ENCODE measurements around the gene DHRS13.
"Not testable (repeated sequence)": the region's sequence is repeated elsewhere in the genome, so short reads cannot be mapped to it uniquely, and the experiment has no call there.

The DHRS13 gene

DNA sequence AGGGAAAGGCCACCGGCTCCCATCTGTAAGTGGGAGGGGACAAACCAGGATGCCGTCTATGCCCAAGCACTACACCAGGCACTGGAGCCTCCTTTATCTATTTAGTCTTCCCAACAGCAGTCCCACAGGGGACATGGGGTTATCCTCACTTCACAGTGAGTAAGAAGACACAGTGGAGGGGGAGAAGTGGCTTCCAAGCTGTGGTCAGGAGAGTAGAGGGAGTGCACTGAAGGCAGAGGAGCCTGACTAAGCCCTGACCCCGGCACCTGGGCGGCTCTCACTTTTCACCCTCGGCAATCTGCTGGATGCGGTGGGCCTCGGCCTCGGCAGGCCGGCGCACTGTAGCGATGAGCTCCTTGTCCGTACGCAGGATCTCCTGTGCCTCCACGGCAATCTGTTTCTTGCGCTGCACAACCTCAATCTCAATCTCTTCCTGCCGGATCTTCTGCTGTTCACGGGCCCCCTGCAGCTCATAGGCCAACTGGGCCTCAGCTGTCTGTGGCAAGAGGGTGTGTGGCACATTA is 21.3 kb downstream of the DHRS13 start:
- peaks cover 62% of the 10 kb centered on the region for H3K36me3 ChIP-seq (ENCODE audit: insufficient read depth, insufficient read length, low read length)
- peaks cover 4% of the 10 kb centered on the region; the same call in 1 of the 2 replicates for H3K9me3 ChIP-seq (ENCODE audit: insufficient read depth, low read length)
- no peaks in the 10 kb centered on the region for H3K27me3 ChIP-seq (ENCODE audit: insufficient read depth, insufficient read length)
- DNase-seq (ENCODE audit: low read depth, low spot score), result no peak
- TF ChIP-seq ZNF274 (IDR thresholded peaks at IDR 0.05; ENCODE audit: low read depth, low read length) (no peak), SUZ12 (IDR thresholded peaks at IDR 0.05; ENCODE audit: extremely low read depth, insufficient read depth, insufficient read length) (no peak), YY1 (IDR thresholded peaks at IDR 0.05; ENCODE audit: insufficient read depth, insufficient read length) (no peak)
- no peak overlapping the region for H3K9ac ChIP-seq (ENCODE audit: insufficient read length, low read depth)
- H3K4me3 ChIP-seq (ENCODE audit: insufficient read length, low read depth), result no peak overlapping the region
- H3K4me1 ChIP-seq (ENCODE audit: insufficient read depth, insufficient read length), result peaks cover 5% of the 10 kb centered on the region

- peaks cover 4% of the 10 kb centered on the region for H3K4me1 ChIP-seq (ENCODE audit: insufficient read depth, insufficient read length)
- no peak overlapping the region for H3K4me3 ChIP-seq (ENCODE audit: insufficient read length, low read depth)
- peaks cover 4% of the 10 kb centered on the region; the same call in 1 of the 2 replicates for H3K9me3 ChIP-seq (ENCODE audit: insufficient read depth, low read length)
- DNase-seq (ENCODE audit: low read depth, low spot score), result no peak
- no peak overlapping the region for H3K9ac ChIP-seq (ENCODE audit: insufficient read length, low read depth)
- TF ChIP-seq ZNF274 (IDR thresholded peaks at IDR 0.05; ENCODE audit: low read depth, low read length) (no peak), YY1 (IDR thresholded peaks at IDR 0.05; ENCODE audit: insufficient read depth, insufficient read length) (no peak), SUZ12 (IDR thresholded peaks at IDR 0.05; ENCODE audit: extremely low read depth, insufficient read depth, insufficient read length) (no peak)
- H3K27me3 ChIP-seq (ENCODE audit: insufficient read depth, insufficient read length), result no peaks in the 10 kb centered on the region
- H3K36me3 ChIP-seq (ENCODE audit: insufficient read depth, insufficient read length, low read length), result peaks cover 62% of the 10 kb centered on the region
Observed at GRCh38 chr17:28880572-28880945, 22.3 kb downstream of the DHRS13 start.

DNA sequence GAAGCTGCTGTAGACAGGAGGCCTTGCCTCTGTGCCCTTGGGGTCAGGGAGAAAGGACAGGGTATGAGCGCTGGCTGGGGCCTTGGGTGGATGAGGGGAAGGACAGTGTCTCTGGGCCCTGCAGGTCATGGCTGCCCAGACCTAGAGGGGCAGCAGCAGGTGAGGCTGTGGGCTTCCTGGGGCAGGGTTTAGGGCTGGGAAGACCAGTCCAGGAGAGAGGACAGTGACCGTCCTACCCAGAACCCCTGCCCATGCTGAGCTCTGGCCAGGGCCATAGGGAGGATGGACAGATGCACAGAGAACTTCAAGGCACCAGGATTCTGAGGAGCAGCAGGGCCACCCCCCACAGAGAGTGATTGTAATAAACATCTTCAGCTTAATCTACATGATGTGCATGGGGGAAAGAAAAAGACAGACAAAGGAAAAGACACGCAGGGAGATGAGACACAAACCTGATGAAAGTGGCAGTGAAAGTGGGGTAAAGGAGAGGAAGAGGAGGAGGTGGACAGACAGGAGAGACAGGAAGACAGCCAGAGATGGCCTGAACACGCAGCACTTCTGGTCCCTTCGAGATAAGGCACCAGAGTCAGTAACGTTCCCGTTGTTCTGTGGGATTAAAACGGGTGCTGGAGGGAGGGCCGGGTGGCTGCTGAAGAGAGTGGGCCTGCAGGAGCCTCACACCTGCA is 22.9 kb downstream of the DHRS13 start:
- DNase-seq (ENCODE audit: low read depth, low spot score), result no peak
- peaks cover 4% of the 10 kb centered on the region for H3K4me1 ChIP-seq (ENCODE audit: insufficient read depth, insufficient read length)
- H3K36me3 ChIP-seq (ENCODE audit: insufficient read depth, insufficient read length, low read length), result peaks cover 60% of the 10 kb centered on the region
- H3K4me3 ChIP-seq (ENCODE audit: insufficient read length, low read depth), result no peak overlapping the region
- H3K27me3 ChIP-seq (ENCODE audit: insufficient read depth, insufficient read length), result no peaks in the 10 kb centered on the region
- H3K9ac ChIP-seq (ENCODE audit: insufficient read length, low read depth), result no peak overlapping the region
- H3K9me3 ChIP-seq (ENCODE audit: insufficient read depth, low read length), result peaks cover 4% of the 10 kb centered on the region; the same call in 1 of the 2 replicates
- TF ChIP-seq ZNF274 (IDR thresholded peaks at IDR 0.05; ENCODE audit: low read depth, low read length), result no peak
- no peak for TF ChIP-seq SUZ12 (IDR thresholded peaks at IDR 0.05; ENCODE audit: extremely low read depth, insufficient read depth, insufficient read length)
- TF ChIP-seq YY1 (IDR thresholded peaks at IDR 0.05; ENCODE audit: insufficient read depth, insufficient read length), result no peak

- H3K27me3 ChIP-seq (ENCODE audit: insufficient read depth, insufficient read length), result no peaks in the 10 kb centered on the region
- H3K9me3 ChIP-seq (ENCODE audit: insufficient read depth, low read length), result peaks cover 4% of the 10 kb centered on the region; the same call in 1 of the 2 replicates
- H3K36me3 ChIP-seq (ENCODE audit: insufficient read depth, insufficient read length, low read length), result peaks cover 51% of the 10 kb centered on the region
- peaks cover 3% of the 10 kb centered on the region for H3K4me1 ChIP-seq (ENCODE audit: insufficient read depth, insufficient read length)
- DNase-seq (ENCODE audit: low read depth, low spot score), result no peak
- TF ChIP-seq SUZ12 (IDR thresholded peaks at IDR 0.05; ENCODE audit: extremely low read depth, insufficient read depth, insufficient read length) (no peak), YY1 (IDR thresholded peaks at IDR 0.05; ENCODE audit: insufficient read depth, insufficient read length) (no peak), ZNF274 (IDR thresholded peaks at IDR 0.05; ENCODE audit: low read depth, low read length) (no peak)
- H3K9ac ChIP-seq (ENCODE audit: insufficient read length, low read depth), result no peak overlapping the region
- no peak overlapping the region for H3K4me3 ChIP-seq (ENCODE audit: insufficient read length, low read depth)
Observed at GRCh38 chr17:28878981-28879380, 23.9 kb downstream of the DHRS13 start.

DNA sequence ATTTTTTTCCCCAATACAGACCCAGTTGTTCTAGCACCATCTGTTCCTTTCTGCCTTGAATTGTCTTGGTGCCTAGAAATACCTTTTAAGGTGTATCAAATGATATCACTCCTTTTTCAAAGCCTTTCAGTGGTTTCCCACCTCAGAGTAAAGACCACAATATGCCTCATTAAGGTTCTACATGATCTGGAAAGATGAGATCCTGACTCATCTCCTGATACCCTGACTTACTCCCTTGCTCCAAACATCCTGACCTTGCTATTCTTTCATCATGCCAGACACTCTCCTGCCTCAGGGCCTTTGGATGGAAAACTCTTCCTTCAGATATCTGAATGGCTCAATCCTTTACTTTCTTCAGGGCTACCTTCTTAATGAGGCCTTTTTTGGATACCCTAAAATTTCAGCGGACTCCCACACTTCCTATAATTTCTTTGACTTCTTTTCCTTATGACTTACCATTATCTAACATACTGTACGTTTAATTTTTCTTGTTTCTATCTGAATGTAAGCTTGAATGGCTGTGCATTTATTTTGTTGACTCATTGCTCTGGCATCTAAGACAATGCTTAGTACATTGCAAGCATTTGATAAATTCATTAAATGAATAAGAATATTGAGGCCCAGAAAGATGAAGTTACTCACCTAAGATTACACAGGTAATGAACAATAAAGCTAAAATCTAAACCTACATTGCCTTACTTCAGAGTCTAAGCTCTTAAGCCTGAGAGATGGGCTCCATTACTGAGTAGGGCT is 24.5 kb downstream of the DHRS13 start:
- DNase-seq (ENCODE audit: low read depth, low spot score), result no peak
- Histone ChIP-seq H3K4me1 (ENCODE audit: insufficient read depth, insufficient read length) (no peaks in the 10 kb centered on the region), H3K9ac (ENCODE audit: insufficient read length, low read depth) (no peak overlapping the region), H3K27me3 (ENCODE audit: insufficient read depth, insufficient read length) (no peaks in the 10 kb centered on the region), H3K4me3 (ENCODE audit: insufficient read length, low read depth) (no peak overlapping the region), H3K9me3 (ENCODE audit: insufficient read depth, low read length) (peaks cover 4% of the 10 kb centered on the region; the same call in 1 of the 2 replicates), H3K36me3 (ENCODE audit: insufficient read depth, insufficient read length, low read length) (peaks cover 46% of the 10 kb centered on the region)
- TF ChIP-seq SUZ12 (IDR thresholded peaks at IDR 0.05; ENCODE audit: extremely low read depth, insufficient read depth, insufficient read length) (no peak), YY1 (IDR thresholded peaks at IDR 0.05; ENCODE audit: insufficient read depth, insufficient read length) (no peak), ZNF274 (IDR thresholded peaks at IDR 0.05; ENCODE audit: low read depth, low read length) (no peak)

GRCh38 chr17:28877150-28877711 is 25.6 kb downstream of the DHRS13 start:
- H3K9me3 ChIP-seq (ENCODE audit: insufficient read depth, low read length); H3K4me1 ChIP-seq (ENCODE audit: insufficient read depth, insufficient read length); DNase-seq (ENCODE audit: low read depth, low spot score); H3K9ac ChIP-seq (ENCODE audit: insufficient read length, low read depth); H3K4me3 ChIP-seq (ENCODE audit: insufficient read length, low read depth); H3K27me3 ChIP-seq (ENCODE audit: insufficient read depth, insufficient read length): not testable (repeated sequence)
- H3K36me3 ChIP-seq (ENCODE audit: insufficient read depth, insufficient read length, low read length), result peaks cover 40% of the 10 kb centered on the region

All from NT2/D1 (cell line).